Measurements from ENCODE around the gene XRN2.

GRCh38 chr20:21436205-21436604, 133.1 kb downstream of the XRN2 start:
- no peak for TF ChIP-seq POLR2A (IDR thresholded peaks at IDR 0.05; ENCODE audit: low read length)
- no peak for TF ChIP-seq GATA1 (IDR thresholded peaks at IDR 0.05; ENCODE audit: low read depth, low read length)

Measured in erythroblast (primary cell).